ENCODE data around the gene TMEM176A. TPM values are rescaled to one million over a fixed set of nuclear protein-coding genes. Genes with fewer than 3 reads are reported as not detected.

The TMEM176A gene
- total RNA-seq, 1 donor from 2014 or later, result 9.6 TPM

DNA sequence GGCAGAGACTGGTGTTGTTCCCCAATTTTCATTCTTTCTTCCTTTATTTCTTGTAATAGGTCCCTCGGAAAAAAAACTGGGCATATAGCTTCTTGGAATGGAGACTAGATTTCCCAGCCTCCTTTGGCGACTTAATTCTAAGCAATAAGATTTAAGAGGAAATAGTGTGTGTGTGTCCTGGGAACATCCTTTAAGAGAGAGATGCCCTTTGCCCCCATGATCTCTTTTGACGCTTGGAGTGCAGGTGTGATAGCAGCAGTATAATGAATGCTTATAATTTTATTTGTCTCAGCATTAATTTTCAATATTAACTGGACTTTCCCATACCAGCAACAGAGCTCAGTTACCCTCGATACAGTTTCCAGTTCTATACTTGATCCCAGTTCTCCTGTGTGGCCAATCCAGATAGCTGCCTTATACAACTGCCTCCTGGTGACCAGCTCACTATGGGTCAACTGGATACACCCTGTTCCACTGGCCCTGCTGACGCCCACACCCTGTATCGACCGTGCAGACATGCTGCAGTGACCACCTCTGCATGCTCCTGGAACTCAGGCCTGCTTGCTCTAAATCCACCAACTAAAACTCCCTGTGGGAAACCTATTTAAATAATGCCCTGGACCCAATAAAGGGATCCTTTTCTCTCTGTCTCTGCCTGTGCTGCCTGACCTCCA is 13.9 kb downstream of the TMEM176A start:
- Mint-ChIP-seq H3K36me3 (ENCODE audit: insufficient read depth) (peaks cover 8% of the 10 kb centered on the region), H3K4me3 (ENCODE audit: low read depth) (no peak overlapping the region), H3K4me1 (ENCODE audit: low read depth) (peaks cover 3% of the 10 kb centered on the region), H3K9me3 (ENCODE audit: low read depth) (peaks cover 27% of the 10 kb centered on the region), H3K27ac (no peak overlapping the region), H3K27me3 (no peaks in the 10 kb centered on the region)
- no peak for DNase-seq (ENCODE audit: low spot score, unreplicated experiment)
- TF ChIP-seq, protein P1, sequence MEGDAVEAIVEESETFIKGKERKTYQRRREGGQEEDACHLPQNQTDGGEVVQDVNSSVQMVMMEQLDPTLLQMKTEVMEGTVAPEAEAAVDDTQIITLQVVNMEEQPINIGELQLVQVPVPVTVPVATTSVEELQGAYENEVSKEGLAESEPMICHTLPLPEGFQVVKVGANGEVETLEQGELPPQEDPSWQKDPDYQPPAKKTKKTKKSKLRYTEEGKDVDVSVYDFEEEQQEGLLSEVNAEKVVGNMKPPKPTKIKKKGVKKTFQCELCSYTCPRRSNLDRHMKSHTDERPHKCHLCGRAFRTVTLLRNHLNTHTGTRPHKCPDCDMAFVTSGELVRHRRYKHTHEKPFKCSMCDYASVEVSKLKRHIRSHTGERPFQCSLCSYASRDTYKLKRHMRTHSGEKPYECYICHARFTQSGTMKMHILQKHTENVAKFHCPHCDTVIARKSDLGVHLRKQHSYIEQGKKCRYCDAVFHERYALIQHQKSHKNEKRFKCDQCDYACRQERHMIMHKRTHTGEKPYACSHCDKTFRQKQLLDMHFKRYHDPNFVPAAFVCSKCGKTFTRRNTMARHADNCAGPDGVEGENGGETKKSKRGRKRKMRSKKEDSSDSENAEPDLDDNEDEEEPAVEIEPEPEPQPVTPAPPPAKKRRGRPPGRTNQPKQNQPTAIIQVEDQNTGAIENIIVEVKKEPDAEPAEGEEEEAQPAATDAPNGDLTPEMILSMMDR (IDR thresholded peaks at IDR 0.05; ENCODE audit: unreplicated experiment), result no peak

DNA sequence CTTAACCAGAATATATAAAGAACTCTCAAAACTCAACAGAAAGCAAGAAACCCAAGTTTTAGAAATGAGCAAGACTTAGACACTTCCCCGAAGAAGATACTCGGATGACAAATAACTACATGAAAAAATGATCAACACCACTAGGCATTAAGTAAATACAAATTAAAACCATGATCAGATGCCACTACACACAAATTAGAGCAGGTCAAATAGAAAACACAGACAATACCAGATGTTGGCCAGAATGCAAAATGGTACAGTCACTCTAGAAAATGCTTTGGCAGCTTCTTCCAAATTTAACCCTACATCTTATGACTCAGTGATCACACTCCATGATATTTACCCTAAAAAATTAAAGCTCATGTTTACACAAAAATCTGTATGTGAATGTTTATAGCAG is 18.4 kb downstream of the TMEM176A start:
- DNase-seq (ENCODE audit: low spot score, unreplicated experiment), result no peak
- Mint-ChIP-seq H3K27me3 (no peaks in the 10 kb centered on the region), H3K4me3 (ENCODE audit: low read depth) (no peak overlapping the region), H3K36me3 (ENCODE audit: insufficient read depth) (peaks cover 7% of the 10 kb centered on the region), H3K9me3 (ENCODE audit: low read depth) (peaks cover 21% of the 10 kb centered on the region), H3K27ac (no peak overlapping the region), H3K4me1 (ENCODE audit: low read depth) (peaks cover 13% of the 10 kb centered on the region)
- TF ChIP-seq, protein P1 (IDR thresholded peaks at IDR 0.05; ENCODE audit: unreplicated experiment), result no peak

DNA sequence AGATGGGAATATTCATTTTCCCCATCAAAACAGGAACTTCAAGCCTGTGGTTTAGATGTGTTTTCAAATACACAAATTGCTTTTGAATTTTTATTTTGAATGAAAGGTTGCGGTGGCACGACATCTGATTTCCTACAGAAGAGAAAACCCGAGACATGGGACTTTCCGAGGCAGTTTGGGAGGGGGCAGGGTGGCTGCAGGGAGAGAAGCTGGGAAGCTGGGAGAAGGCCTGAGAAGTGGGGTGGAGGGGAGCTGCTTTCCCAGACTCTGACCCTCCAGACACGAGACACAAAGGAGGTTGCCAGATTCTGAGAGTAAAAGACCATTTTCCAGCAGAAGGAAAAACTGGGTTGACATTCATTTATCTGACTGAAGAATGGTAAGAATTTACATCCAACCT is 19.6 kb downstream of the TMEM176A start:
- Mint-ChIP-seq H3K27ac (peak overlapping the region; percentile 86), H3K36me3 (ENCODE audit: insufficient read depth) (peaks cover 11% of the 10 kb centered on the region), H3K27me3 (no peaks in the 10 kb centered on the region), H3K4me1 (ENCODE audit: low read depth) (peaks cover 13% of the 10 kb centered on the region), H3K9me3 (ENCODE audit: low read depth) (peaks cover 21% of the 10 kb centered on the region), H3K4me3 (ENCODE audit: low read depth) (no peak overlapping the region)
- TF ChIP-seq, protein P1 (IDR thresholded peaks at IDR 0.05; ENCODE audit: unreplicated experiment), result no peak
- no peak for DNase-seq (ENCODE audit: low spot score, unreplicated experiment)

DNA sequence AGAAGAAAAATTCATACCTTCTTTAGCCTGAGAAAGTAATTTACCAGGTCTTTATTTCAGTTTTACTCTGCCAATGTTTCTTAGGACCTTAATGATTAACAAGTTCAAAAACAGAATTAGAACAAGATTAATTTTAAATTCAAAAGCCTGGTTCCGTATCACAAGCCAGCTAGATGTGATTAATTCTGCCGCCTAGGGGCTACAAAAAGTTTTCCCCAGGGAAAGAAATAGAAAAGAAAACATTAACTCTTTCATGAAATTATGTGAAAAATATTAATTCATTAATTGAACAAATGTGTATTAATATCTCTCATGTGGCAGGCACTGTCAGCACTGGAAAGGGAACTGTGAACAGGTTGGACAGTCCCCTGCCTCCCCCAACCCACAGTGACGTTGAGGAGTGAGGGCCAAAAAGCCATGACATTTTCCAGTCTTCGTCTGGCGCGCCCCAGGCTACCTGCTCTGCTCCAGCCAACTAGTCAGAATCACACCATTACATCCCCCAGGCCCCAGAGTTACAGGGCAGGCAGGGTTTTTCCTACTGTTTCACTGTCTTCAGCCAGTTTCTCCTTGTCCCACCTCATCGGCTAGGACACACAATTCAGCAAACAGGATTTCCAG is 20.1 kb downstream of the TMEM176A start:
- Mint-ChIP-seq H3K36me3 (ENCODE audit: insufficient read depth) (peaks cover 12% of the 10 kb centered on the region), H3K9me3 (ENCODE audit: low read depth) (peaks cover 20% of the 10 kb centered on the region), H3K27ac (no peak overlapping the region), H3K27me3 (no peaks in the 10 kb centered on the region), H3K4me1 (ENCODE audit: low read depth) (peaks cover 13% of the 10 kb centered on the region), H3K4me3 (ENCODE audit: low read depth) (no peak overlapping the region)
- TF ChIP-seq, protein P1 (IDR thresholded peaks at IDR 0.05; ENCODE audit: unreplicated experiment), result no peak
- DNase-seq (ENCODE audit: low spot score, unreplicated experiment), result no peak

DNA sequence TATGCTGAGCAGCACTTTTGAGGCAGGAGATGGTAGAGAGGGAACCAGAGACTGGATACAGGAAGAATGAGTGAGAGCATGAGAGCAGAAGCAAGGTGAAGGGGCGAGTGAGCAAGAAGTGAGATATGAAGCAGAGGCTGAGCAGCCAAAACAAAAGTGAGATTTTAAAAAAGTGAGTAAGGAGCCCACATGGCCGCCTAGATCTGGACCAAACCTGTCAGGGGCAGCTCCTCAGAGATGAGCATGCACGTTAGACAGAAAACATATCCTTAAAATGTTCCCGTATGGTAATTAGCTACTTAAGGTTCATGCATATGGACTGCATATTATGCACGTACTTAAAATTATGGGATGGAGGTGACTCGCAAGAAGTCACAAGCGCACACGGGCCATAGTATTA is 22.5 kb downstream of the TMEM176A start:
- TF ChIP-seq, protein P1 (IDR thresholded peaks at IDR 0.05; ENCODE audit: unreplicated experiment), result no peak
- DNase-seq (ENCODE audit: low spot score, unreplicated experiment), result no peak
- Mint-ChIP-seq H3K4me1 (ENCODE audit: low read depth) (peaks cover 14% of the 10 kb centered on the region), H3K27ac (no peak overlapping the region), H3K27me3 (no peaks in the 10 kb centered on the region), H3K36me3 (ENCODE audit: insufficient read depth) (peaks cover 10% of the 10 kb centered on the region), H3K9me3 (ENCODE audit: low read depth) (peaks cover 9% of the 10 kb centered on the region), H3K4me3 (ENCODE audit: low read depth) (no peak overlapping the region)
